ENCODE data around the gene NT5C3A.

GRCh38 chr7:33009734-33010133 lies 52.8 kb downstream of the NT5C3A start:
- no peak for TF ChIP-seq CTCF (conservative IDR thresholded peaks at IDR 0.05)
- TF ChIP-seq EZH2 (IDR thresholded peaks at IDR 0.05; ENCODE audit: low read depth), result no peak

All from PC-9 (cell line).